HAP-1 (cell line): ENCODE measurements around the gene NAB1.
A peak's percentile ranks its signal among the peaks of the same experiment; 100 is the strongest.

Experiments
- DNase-seq, 2 experiments: peaks; one replicate each; pipeline ENCODE4 v3.0.0-alpha.2; 2016 to 2020; ENCODE audit warnings: low spot score in 2 of 2
- H3K27me3 ChIP-seq: fragments of 250-450 bp; sonication (Bioruptor Pico); 2 replicates; pipeline ENCODE4 v1.5.1; 2020; ENCODE audit warnings: low read depth, mild to moderate bottlenecking, moderate library complexity
- H3K36me3 ChIP-seq: fragments of 250-450 bp; sonication (Bioruptor Pico); replicated peaks from 2 replicates; pipeline ENCODE4 v1.5.1; 2020; ENCODE audit warnings: mild to moderate bottlenecking
- H3K4me1 ChIP-seq: fragments of 250-450 bp; sonication (Bioruptor Pico); 2 replicates; pipeline ENCODE4 v1.5.1; 2020; ENCODE audit warnings: mild to moderate bottlenecking
- H3K4me3 ChIP-seq: fragments of 250-450 bp; sonication (Bioruptor Pico); 2 replicates; pipeline ENCODE4 v1.5.1; 2020; ENCODE audit warnings: mild to moderate bottlenecking, moderate library complexity
- H3K9me3 ChIP-seq: fragments of 250-450 bp; sonication (Bioruptor Pico); 2 replicates; pipeline ENCODE4 v1.5.1; 2020; ENCODE audit warnings: mild to moderate bottlenecking, moderate library complexity
- in situ Hi-C: fragments of 300-500 bp; cut with MboI; formaldehyde crosslinking; loops from 3 replicates; pipeline ENCODE4 v1.14.3; 2020; ENCODE audit warnings: low sequenced_read_pairs, inconsistent platforms, mixed read lengths

The NAB1 gene

DNA sequence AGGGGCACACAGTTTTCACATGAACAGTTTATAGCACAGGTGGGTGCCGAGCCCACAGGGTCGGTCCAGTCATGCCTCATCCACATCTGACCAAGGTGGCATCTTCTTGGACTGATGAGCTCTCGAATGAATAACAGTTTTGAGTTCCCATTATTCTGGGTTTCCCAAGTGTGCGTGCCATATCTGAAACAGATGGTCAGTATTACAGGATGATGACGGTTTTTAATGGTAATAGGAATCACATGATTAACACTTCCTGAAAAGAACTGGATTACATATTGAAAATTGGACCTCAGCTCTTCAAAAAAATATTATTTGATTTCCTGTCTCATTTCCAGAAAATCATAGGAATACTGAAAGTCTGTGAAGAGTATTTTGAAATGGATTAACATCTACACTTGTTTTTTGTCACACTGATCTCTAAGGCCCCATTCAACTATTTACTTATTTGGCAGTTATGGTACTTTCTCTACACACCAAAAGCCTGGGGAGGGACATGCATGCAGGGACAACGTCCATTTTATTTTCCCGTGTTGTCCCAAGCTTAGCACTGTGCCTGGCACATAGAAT, 22.2 kb upstream of the NAB1 start:
- no peak for DNase-seq
- in situ Hi-C loops = no loop called here

GRCh38 chr2:190627448-190628412, 21.2 kb upstream of the NAB1 start:
- H3K9me3 ChIP-seq = no peaks in the 10 kb centered on the region; the same call in 1 of the 2 replicates
- H3K4me1 ChIP-seq = peaks cover 4% of the 10 kb centered on the region; the same call in 1 of the 2 replicates
- H3K27me3 ChIP-seq = no peaks in the 10 kb centered on the region
- H3K36me3 ChIP-seq = no peaks in the 10 kb centered on the region
- in situ Hi-C loops = no loop called here
- DNase-seq = peak in 1 of 2 experiments; percentile 51
- peak overlapping the region; percentile 13 for H3K4me3 ChIP-seq

More for the DNA sequence above, 22.2 kb upstream of the NAB1 start:
- Histone ChIP-seq H3K4me3 (no peak overlapping the region), H3K4me1 (peaks cover 4% of the 10 kb centered on the region; the same call in 1 of the 2 replicates), H3K36me3 (no peaks in the 10 kb centered on the region), H3K9me3 (no peaks in the 10 kb centered on the region; the same call in 1 of the 2 replicates), H3K27me3 (no peaks in the 10 kb centered on the region)

DNA sequence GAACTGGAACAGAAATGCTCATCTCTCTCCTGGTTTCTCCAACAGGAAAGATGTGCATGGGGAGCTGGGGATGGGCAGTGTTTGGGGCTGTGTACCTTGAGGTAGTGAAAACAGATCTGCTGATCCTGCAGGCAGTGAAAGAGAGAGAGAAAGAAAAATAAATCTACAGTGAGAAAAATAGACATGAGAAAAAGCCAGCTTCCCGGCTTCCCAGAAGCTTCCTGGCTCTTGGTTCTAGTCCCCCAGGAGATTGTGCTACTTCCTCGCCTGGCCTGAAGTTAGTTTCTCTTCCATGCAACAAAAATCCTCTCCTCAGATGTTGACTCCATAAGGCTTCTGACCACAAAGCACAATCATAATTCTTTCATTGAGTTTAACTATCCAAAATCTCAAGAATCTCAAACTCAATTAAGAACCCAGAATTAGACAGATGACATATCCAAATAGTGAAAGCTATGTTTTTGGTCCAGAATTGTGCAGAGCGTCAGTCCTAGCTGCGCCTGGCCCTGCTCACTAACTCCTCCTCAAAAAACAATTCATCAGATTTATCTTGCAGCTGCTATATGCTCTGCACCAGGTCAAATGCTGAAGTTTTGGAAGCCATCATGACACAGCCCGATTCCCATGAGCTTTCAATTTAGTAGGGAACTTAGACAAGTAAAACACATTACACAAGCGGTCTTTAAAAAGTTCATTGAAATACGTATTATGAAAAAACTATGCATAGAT, 20.1 kb upstream of the NAB1 start:
- DNase-seq = no peak
- Histone ChIP-seq H3K27me3 (no peaks in the 10 kb centered on the region), H3K4me1 (peaks cover 4% of the 10 kb centered on the region; the same call in 1 of the 2 replicates), H3K9me3 (no peaks in the 10 kb centered on the region; the same call in 1 of the 2 replicates), H3K4me3 (no peak overlapping the region), H3K36me3 (no peaks in the 10 kb centered on the region)
- in situ Hi-C loops = no loop called here

DNA sequence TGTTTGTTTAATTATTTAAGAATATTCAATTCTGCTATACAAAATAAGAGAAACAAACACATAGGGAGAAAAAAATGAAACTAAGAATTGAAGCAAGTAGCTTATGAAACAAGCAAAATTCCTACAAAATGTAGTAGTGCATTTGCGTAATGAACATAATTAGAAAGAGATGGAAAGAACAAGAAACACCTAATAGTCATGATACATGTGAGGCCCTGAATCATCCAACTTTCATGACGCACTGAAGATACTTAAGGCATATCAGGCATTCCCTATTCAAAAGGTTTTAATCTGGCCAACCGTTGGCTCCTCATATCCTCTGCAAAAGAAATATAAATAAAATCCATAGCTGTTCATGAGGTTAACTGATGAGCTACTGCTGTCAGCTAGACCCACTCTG, 14.5 kb upstream of the NAB1 start:
- Histone ChIP-seq H3K4me1 (no peaks in the 10 kb centered on the region; the same call in 1 of the 2 replicates), H3K9me3 (no peaks in the 10 kb centered on the region), H3K27me3 (no peaks in the 10 kb centered on the region), H3K4me3 (no peak overlapping the region), H3K36me3 (no peaks in the 10 kb centered on the region)
- in situ Hi-C loops = no loop called here
- DNase-seq = no peak

DNA sequence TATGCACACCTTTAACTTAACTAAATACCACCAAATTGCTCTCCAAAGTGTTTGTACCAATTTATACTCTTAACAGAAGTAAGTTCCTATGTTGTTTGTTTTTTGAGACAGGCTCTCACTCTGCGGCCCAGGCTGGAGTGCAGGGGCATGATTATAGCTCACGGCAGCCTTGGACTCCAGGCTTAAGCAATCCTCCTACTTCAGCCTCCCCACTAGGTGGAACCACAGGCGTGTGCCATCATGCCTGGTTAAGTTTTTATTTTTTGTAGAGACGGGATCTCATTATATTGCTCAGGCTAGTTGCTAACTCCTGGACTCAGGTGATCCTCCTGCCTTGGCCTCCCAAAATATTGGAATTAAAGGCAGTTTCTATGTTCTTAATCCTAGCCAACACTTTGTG, 13.1 kb upstream of the NAB1 start:
- Histone ChIP-seq H3K9me3 (no peaks in the 10 kb centered on the region), H3K4me3 (no peak overlapping the region), H3K36me3 (no peaks in the 10 kb centered on the region), H3K27me3 (no peaks in the 10 kb centered on the region), H3K4me1 (no peaks in the 10 kb centered on the region; the same call in 1 of the 2 replicates)
- in situ Hi-C loops = no loop called here
- no peak for DNase-seq

DNA sequence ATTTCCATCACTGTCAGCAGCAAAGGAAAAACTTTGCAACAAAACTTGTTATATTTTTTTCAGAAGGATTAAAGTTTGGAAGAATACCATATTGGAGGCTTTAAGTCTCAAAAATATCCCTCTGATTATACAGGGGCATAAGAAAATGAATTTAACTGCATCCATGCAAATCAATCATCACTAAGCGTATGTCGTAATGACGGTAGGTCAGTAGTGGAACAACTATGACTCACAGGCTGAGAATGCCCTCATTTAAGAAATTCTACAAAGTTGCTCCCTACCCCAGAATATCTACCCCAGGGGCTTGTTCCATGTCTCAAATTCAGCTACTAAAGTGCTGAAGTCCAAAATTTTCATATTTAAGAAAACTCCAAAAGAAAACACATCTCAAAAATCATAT, 12.5 kb upstream of the NAB1 start:
- H3K9me3 ChIP-seq = no peaks in the 10 kb centered on the region
- no peaks in the 10 kb centered on the region for H3K27me3 ChIP-seq
- no peaks in the 10 kb centered on the region for H3K36me3 ChIP-seq
- in situ Hi-C loops = no loop called here
- no peak for DNase-seq
- H3K4me1 ChIP-seq = no peaks in the 10 kb centered on the region; the same call in 1 of the 2 replicates
- no peak overlapping the region for H3K4me3 ChIP-seq

GRCh38 chr2:190637281-190637734, 11.6 kb upstream of the NAB1 start:
- Histone ChIP-seq H3K9me3 (no peaks in the 10 kb centered on the region), H3K27me3 (no peaks in the 10 kb centered on the region), H3K4me3 (no peak overlapping the region), H3K4me1 (no peaks in the 10 kb centered on the region; the same call in 1 of the 2 replicates), H3K36me3 (no peaks in the 10 kb centered on the region)
- in situ Hi-C loops = no loop called here
- DNase-seq = no peak

DNA sequence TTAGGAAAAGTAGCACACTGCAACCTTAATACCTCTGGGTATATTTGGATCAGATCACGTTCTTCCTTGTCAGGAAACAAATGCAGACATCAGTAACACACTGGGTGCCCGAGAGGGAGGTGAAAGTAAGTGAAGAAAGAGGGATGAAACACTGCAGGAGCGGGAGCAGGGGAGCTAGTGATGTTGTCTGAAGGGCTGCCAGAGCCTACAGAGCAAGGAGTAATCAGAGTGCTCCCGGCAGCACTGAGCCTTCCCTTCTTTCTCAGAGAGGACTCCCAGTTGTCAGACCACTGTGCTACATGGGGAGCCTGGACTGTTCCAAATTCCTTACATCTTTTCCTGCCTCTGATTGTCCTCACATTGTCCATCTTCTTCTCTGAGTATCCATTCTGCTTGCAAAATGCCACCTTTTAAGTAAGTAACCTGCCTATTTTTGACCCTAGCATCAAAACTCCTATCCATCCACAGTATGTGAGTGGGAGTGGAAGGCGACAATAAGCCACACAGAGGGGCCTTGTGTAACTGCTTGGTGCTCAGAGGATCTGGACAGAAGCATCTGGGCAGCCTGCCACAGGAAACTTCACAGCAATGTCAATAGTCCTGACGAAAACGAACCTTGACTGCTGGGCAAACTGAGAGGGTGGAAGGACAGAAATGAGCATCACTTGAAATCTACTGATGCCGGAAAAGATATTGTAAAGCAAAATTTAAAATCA, 10.8 kb upstream of the NAB1 start:
- no peak overlapping the region for H3K4me3 ChIP-seq
- no peaks in the 10 kb centered on the region for H3K27me3 ChIP-seq
- DNase-seq = no peak
- H3K9me3 ChIP-seq = no peaks in the 10 kb centered on the region
- in situ Hi-C loops = no loop called here
- no peaks in the 10 kb centered on the region; the same call in 1 of the 2 replicates for H3K4me1 ChIP-seq
- H3K36me3 ChIP-seq = no peaks in the 10 kb centered on the region

DNA sequence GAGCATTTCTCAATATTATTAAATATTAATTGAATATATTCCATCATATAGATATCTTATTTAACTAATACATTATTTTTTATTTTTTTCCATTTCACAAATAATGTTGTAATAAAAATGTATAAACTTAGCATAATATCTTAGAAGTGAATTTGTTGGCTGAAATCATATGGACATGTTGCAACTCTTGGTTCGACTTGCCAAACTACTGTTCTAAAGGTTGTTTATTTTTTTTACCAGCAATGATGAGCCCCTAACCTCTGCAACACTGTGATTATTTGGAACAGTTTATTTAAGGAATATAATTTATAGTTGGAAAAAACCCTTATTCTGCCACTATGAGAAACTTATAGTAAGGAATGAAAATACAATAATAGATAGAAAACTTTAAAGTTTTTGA, 8.8 kb upstream of the NAB1 start:
- Histone ChIP-seq H3K4me1 (no peaks in the 10 kb centered on the region; the same call in 1 of the 2 replicates), H3K4me3 (no peak overlapping the region), H3K36me3 (no peaks in the 10 kb centered on the region), H3K27me3 (no peaks in the 10 kb centered on the region), H3K9me3 (no peaks in the 10 kb centered on the region)
- no peak for DNase-seq
- in situ Hi-C loops = no loop called here

- in situ Hi-C loops = no loop called here
- H3K4me3 ChIP-seq = no peak overlapping the region
These were observed 7.4 kb upstream of the NAB1 start for GRCh38 chr2:190641469-190641868.

DNA sequence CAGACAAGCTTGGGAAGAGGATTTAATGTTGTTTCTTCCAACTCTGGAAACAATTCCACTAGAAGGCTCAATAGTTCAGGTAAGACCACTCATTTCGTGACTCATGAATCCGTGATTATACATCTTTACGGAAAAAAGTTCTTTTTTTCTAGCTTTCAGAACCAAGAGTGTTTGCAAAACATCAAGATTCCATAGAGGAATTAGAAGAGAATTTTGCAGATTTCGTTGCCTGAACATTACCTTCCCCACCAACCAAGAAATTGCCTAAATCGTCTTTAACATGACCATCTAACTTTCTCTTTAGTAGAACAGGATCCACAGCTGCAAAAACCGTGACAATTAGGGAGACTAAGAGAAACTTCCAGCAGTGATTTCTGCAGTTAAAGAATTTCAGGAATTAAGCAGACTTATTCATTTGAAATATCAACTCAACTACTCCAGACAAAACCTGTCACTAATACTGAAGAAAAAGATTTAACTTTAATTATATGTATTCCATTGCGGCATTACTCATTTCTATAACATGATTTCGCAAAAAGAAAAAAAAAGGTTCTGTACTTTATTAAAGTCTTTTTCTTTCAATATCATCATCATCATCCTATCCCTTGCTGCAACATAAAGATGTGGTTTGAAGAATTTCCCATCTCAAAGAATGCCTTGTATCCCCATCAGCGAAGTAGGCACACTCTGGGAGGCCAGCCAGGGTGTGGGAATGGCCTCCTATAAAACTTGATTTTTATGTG, 1.9 kb upstream of the NAB1 start:
- no peaks in the 10 kb centered on the region for H3K27me3 ChIP-seq
- H3K4me3 ChIP-seq = no peak overlapping the region
- no peaks in the 10 kb centered on the region for H3K9me3 ChIP-seq
- H3K36me3 ChIP-seq = no peaks in the 10 kb centered on the region
- in situ Hi-C loops = no loop called here
- DNase-seq = no peak
- peaks cover 20% of the 10 kb centered on the region for H3K4me1 ChIP-seq

More at GRCh38 chr2:190641469-190641868, 7.4 kb upstream of the NAB1 start:
- DNase-seq = no peak
- no peaks in the 10 kb centered on the region for H3K9me3 ChIP-seq
- H3K27me3 ChIP-seq = no peaks in the 10 kb centered on the region
- peaks cover under 1% of the 10 kb centered on the region; the same call in 1 of the 2 replicates for H3K4me1 ChIP-seq
- no peaks in the 10 kb centered on the region for H3K36me3 ChIP-seq

DNA sequence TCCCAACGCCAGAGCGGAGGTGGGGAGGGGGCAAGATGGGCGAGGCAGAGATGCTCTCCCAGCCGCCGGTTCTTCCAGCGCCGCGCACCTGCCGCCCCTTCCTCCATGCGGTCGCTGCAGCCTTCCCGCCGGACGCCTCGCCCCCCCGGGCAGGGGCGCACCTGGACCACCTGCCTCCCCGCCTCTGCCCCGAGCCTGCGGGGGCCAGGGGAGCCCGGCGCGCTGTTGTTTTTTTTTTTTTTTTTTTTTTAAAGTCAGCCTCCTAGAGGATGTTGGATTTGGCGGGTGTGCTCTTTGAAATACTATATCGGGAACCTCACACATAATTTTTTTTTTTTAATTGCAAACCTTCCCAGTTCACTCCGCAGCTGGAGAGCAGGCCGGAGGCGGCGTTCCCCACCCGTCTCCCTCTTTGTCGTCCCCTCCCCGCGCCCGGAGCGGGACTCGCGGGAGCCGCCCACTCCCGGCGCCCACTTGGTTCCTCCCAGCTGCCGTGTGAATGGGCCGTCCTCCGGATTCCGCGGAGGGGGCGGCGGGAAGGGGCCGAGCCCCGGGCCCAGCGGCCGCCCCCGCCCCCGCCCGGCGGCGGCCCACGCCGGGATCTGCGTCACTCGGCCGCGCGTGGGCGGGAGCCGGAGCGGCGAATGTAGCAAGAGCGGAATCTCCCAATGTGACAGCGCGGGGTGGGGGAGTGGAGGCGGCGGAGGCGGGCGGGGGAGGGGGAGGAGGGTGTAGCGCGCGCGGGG, 421 bp upstream of the NAB1 start:
- no peaks in the 10 kb centered on the region for H3K36me3 ChIP-seq
- no peaks in the 10 kb centered on the region for H3K27me3 ChIP-seq
- no peaks in the 10 kb centered on the region for H3K9me3 ChIP-seq
- DNase-seq = peak; percentile 71 to 88
- peaks cover 23% of the 10 kb centered on the region for H3K4me1 ChIP-seq
- H3K4me3 ChIP-seq = peak overlapping the region; percentile 41
- in situ Hi-C loops = no loop called here
